CD4-positive, CD25-positive, alpha-beta regulatory T cell (primary cell): Measurements from ENCODE around the gene ABLIM1. TPM values are rescaled to one million over a fixed set of nuclear protein-coding genes. Genes with fewer than 3 reads are reported as not detected.
A peak's percentile ranks its signal among the peaks of the same experiment; 100 is the strongest.

ENCODE experiments used
- ATAC-seq, 2 donors: fragments of 150-1000 bp; cut with Tn5 transposase; one replicate each; pipeline ENCODE4 v1.10.0; 2021; ENCODE audit warnings: low read depth in 2 of 2, moderate number of reproducible peaks in 2 of 2, moderate library complexity in 1 of 2
- DNase-seq, 3 donors: peaks; one replicate each; pipeline versions ENCODE4 v3.0.0 to v3.0.0-alpha.2; 2012 to 2022; ENCODE audit warnings: mixed read lengths in 1 of 3
- H3K27ac ChIP-seq: one replicate; pipeline ENCODE4 v1.7.0; 2013; ENCODE audit warnings: mild to moderate bottlenecking, low read length; ENCODE audit not compliant: insufficient read depth, poor library complexity, severe bottlenecking
- H3K27me3 ChIP-seq: one replicate; pipeline ENCODE4 v1.7.0; 2013; ENCODE audit warnings: low read length; ENCODE audit not compliant: control insufficient read depth, insufficient read depth
- H3K36me3 ChIP-seq: one replicate; pipeline ENCODE4 v1.7.0; 2013; ENCODE audit warnings: mild to moderate bottlenecking, low read length, moderate library complexity; ENCODE audit not compliant: control insufficient read depth, insufficient read depth
- H3K4me1 ChIP-seq: 2 replicates; pipeline ENCODE4 v1.7.0; 2013; ENCODE audit warnings: mild to moderate bottlenecking, low read length; ENCODE audit not compliant: insufficient read depth, control insufficient read depth, poor library complexity, severe bottlenecking
- H3K4me3 ChIP-seq: one replicate; pipeline ENCODE4 v1.7.0; 2013; ENCODE audit warnings: low read depth, mild to moderate bottlenecking, low read length, moderate library complexity
- H3K9me3 ChIP-seq, 2 experiments: 1 replicate in 1 of 2; 2 replicates in 1 of 2; pipeline ENCODE4 v1.7.0; 2013; ENCODE audit warnings: low read length in 2 of 2, mild to moderate bottlenecking in 1 of 2, moderate library complexity in 1 of 2; ENCODE audit not compliant: control insufficient read depth in 2 of 2
- H3K27ac Mint-ChIP-seq, 3 donors: one replicate each; pipeline ENCODE4 v1.8.0; 2020 to 2022; ENCODE audit warnings: mild to moderate bottlenecking in 3 of 3, mixed read lengths in 3 of 3, moderate library complexity in 2 of 3
- H3K27me3 Mint-ChIP-seq: one replicate; pipeline ENCODE4 v1.8.0; 2022; ENCODE audit warnings: mild to moderate bottlenecking, mixed read lengths
- H3K36me3 Mint-ChIP-seq: one replicate; pipeline ENCODE4 v1.8.0; 2020; ENCODE audit warnings: mixed read lengths
- H3K4me1 Mint-ChIP-seq, 4 donors: one replicate each; pipeline ENCODE4 v1.8.0; 2020 to 2022; ENCODE audit warnings: mixed read lengths in 4 of 4, mild to moderate bottlenecking in 1 of 4
- H3K4me3 Mint-ChIP-seq, 4 donors: one replicate each; pipeline ENCODE4 v1.8.0; 2020 to 2022; ENCODE audit warnings: mild to moderate bottlenecking in 4 of 4, mixed read lengths in 4 of 4, moderate library complexity in 3 of 4
- H3K9me3 Mint-ChIP-seq, 7 donors: one replicate each; pipeline ENCODE4 v1.8.0; 2020 to 2022; ENCODE audit warnings: mixed read lengths in 7 of 7, mild to moderate bottlenecking in 3 of 7, moderate library complexity in 2 of 7
- polyA plus RNA-seq, 4 donors: library from polyadenylated mRNA; unstranded; fragments of 300-500 nt; fragmentation: Illumina TruSeq; gene quantifications; one replicate each; pipeline ENCODE4 v1.2.3, GENCODE V29; 2021
- total RNA-seq: library from RNA; stranded (reverse); gene quantifications from one replicate; pipeline ENCODE4 v1.2.3, GENCODE V29; 2022

ABLIM1 gene
- total and polyA plus RNA-seq, 5 donors from 2014 or later: 101 to 138 (median 131) TPM

DNA sequence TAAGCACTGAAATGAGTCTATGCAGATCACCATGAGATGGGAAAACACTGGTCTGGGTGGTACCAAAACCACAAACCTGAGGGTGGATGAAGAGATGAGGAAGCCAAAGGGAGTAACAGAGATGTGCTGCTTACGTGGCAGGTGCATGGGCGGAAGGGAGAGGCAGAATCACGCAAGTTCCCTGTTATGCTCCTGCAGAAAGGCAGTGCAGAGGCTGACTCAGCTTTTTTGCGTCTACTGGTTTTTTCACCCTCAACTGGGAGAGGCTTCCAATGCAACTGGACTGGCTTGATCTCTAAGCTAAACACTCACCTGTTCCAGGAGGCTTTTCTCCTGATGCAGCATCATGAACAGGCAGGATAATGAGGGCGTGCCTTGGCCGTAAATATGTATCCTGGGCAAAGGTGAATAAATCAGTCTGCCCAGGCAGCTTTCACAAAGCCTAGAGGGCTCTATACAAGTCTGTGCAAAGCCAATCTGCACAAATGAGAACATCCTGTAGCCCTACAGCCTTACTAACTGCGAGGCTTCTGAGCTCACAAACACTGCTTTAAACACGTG, 158.4 kb downstream of the ABLIM1 start:
- peak in 1 of 3 donors; percentile 91 for DNase-seq
- H3K4me1 ChIP-seq: peaks cover 42% of the 10 kb centered on the region
- Mint-ChIP-seq H3K4me3 (peak overlapping the region in 3 of 4 donors; percentile 48 to 69 (median 68)), H3K27me3 (no peaks in the 10 kb centered on the region), H3K27ac (peak overlapping the region; percentile 89 to 93 (median 91)), H3K36me3 (peaks cover 37% of the 10 kb centered on the region), H3K9me3 (peaks cover 0 to 3% (median 0%) of the 10 kb centered on the region in 7 donors), H3K4me1 (peaks cover 38 to 93% (median 64%) of the 10 kb centered on the region in 4 donors)
- H3K4me3 ChIP-seq: peak overlapping the region; percentile 57
- no peaks in the 10 kb centered on the region for H3K27me3 ChIP-seq
- peak; percentile 56 to 63 for ATAC-seq
- peak overlapping the region; percentile 61 for H3K27ac ChIP-seq
- no peaks in the 10 kb centered on the region for H3K9me3 ChIP-seq
- H3K36me3 ChIP-seq: peaks cover 9% of the 10 kb centered on the region

DNA sequence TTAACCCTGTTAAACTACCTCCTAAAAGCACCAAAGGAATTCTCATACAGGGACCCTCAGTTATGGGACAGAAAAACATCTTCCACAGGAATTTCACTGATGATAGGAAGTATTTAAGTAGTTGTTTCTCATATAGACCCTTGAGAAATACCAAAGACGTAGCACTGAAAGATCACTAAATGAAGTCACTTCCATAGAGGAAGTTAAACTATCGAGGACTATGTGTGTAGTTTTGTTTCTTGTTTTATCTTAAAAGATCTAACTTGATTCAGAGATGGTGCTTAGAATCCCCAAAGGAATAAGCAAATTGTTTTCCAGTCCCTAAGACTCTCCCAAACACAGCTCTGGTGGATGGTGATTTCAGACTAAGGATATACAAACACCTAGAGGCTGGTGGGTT, 159.0 kb downstream of the ABLIM1 start:
- H3K4me3 ChIP-seq: peak overlapping the region; percentile 57
- no peaks in the 10 kb centered on the region for H3K27me3 Mint-ChIP-seq
- H3K9me3 ChIP-seq: no peaks in the 10 kb centered on the region
- DNase-seq (no peak), ATAC-seq (peak; percentile 15 to 26)
- peak overlapping the region in 3 of 4 donors; percentile 48 to 69 (median 68) for H3K4me3 Mint-ChIP-seq
- peaks cover 42% of the 10 kb centered on the region for H3K4me1 ChIP-seq
- H3K27ac Mint-ChIP-seq: peak overlapping the region; percentile 89 to 93 (median 91)
- peaks cover 0 to 3% (median 0%) of the 10 kb centered on the region in 7 donors for H3K9me3 Mint-ChIP-seq
- peaks cover 34% of the 10 kb centered on the region for H3K36me3 Mint-ChIP-seq
- H3K4me1 Mint-ChIP-seq: peaks cover 38 to 93% (median 61%) of the 10 kb centered on the region in 4 donors
- H3K27ac ChIP-seq: peak overlapping the region; percentile 61
- H3K36me3 ChIP-seq: peaks cover 9% of the 10 kb centered on the region
- no peaks in the 10 kb centered on the region for H3K27me3 ChIP-seq

DNA sequence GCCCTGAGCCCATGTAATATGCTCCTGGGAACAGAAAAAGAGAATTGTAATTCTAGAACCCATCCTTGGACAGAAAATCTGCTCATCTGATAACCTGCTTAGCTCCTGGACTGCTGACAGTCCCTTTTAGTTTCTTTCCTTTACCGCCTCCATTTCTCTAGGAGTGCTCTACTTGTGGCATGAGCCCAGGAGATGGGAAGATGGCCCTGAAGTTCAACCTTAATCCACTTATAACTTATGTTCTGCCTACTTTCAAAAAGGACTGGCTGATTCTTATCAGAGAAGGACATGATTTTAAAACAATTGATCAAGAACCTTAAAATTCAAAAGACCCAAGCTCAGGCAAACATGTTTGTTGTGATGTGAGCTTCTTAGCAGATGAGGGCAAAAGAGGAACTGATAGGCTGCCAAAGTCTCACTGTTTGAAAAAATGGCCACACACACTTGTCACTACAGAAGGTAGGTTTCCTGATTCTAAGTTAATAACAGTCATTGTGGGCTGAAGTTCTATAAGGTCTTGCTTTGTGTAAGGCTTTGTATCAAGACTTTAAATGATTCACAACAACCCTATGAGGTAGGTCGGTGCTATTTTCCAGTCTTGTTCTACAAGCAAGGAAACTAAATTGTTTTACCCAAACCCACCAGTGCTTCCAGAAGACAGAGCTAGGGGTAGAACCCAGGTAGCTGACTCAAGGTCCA, 159.5 kb downstream of the ABLIM1 start:
- Histone ChIP-seq H3K36me3 (peaks cover 9% of the 10 kb centered on the region), H3K27me3 (no peaks in the 10 kb centered on the region), H3K4me1 (peaks cover 42% of the 10 kb centered on the region), H3K4me3 (peak overlapping the region; percentile 57), H3K27ac (peak overlapping the region; percentile 61), H3K9me3 (no peaks in the 10 kb centered on the region)
- no peaks in the 10 kb centered on the region for H3K27me3 Mint-ChIP-seq
- H3K27ac Mint-ChIP-seq: peak overlapping the region; percentile 89 to 93 (median 91)
- DNase-seq (peak in 2 of 3 donors; percentile 19 to 63), ATAC-seq (peak; percentile 41 to 43)
- peak overlapping the region in 3 of 4 donors; percentile 1 to 68 (median 48) for H3K4me3 Mint-ChIP-seq
- peaks cover 28% of the 10 kb centered on the region for H3K36me3 Mint-ChIP-seq
- peaks cover 0 to 3% (median 0%) of the 10 kb centered on the region in 7 donors for H3K9me3 Mint-ChIP-seq
- peaks cover 36 to 93% (median 60%) of the 10 kb centered on the region in 4 donors for H3K4me1 Mint-ChIP-seq

DNA sequence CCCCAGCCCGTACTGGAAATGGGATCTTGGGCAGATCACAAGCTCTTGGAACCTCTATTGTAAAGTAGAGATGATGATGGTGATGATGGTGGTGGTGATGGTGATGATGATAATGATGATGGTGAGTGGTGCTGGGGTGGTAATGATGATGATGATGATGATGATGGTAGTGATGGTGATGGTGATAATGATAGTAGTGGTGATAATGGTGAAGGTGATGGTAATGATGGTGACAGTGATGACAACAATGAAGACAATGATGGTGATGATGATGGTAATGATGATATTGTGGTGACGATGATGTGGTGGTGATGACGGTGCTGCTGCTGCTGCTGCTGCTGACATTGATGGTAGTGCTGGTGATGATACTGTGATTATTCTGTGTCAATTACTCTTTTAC, 162.8 kb downstream of the ABLIM1 start:
- Mint-ChIP-seq H3K4me3 (no peak overlapping the region), H3K4me1 (peaks cover 46 to 84% (median 60%) of the 10 kb centered on the region in 4 donors), H3K36me3 (peaks cover 32% of the 10 kb centered on the region), H3K9me3 (peaks cover 0 to 3% (median 0%) of the 10 kb centered on the region in 7 donors), H3K27me3 (no peaks in the 10 kb centered on the region), H3K27ac (peak overlapping the region; percentile 1 to 21 (median 6))
- no peak for ATAC-seq
- Histone ChIP-seq H3K27ac (no peak overlapping the region), H3K4me1 (peaks cover 37% of the 10 kb centered on the region), H3K36me3 (peaks cover 17% of the 10 kb centered on the region), H3K4me3 (no peak overlapping the region), H3K27me3 (no peaks in the 10 kb centered on the region), H3K9me3 (no peaks in the 10 kb centered on the region)
- no peak for DNase-seq

DNA sequence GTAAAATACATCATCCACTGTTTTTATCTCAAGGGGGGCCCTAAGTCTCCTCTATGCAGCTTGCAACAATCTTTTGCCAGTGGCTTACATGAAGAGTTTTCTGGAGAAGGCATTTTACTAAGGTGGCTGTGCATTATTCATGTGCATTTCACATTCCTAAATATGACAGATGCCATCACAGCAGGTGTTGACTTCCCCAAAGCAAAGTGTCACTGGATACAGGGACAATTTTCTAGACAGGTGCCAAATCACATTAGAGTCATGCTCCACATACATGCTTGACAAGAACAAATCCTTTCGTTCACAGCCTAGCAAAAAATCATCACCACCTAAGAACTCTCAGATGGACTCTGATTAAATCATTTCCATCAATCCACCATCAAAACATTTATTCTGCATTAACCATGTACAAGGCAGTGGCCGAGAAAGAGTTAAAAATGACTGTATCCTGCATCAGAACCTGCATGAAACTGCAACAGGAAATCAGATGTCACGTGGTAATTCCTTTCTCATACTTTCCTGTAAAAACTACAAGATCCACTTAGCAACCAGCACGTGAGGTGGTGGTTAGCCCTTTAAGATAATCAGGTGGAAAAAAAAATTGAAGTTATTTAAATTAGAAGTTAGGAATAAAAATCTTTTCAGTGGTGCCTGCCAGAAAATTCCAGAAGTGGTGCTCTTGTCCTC, 165.6 kb downstream of the ABLIM1 start:
- ATAC-seq: peak; percentile 75

DNA sequence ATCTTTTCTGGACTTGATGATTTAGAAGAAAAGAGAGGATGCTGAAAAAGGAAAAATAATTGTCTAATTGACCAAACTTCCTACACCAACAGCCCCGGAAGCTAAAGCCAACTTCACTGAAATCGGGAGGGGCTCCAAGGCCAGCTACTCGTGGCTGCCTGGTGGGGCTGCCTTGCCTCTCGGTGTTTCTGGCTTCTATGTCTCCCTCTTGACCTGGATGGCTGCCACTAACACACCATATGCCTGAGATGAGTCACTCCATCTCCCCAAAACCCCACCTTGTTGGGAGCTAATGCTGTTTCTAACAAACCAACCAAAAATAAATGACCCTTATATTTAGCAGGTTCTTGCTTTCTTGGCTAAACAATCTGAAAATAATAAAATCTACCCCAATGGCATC, 166.1 kb downstream of the ABLIM1 start:
- Histone ChIP-seq H3K9me3 (no peaks in the 10 kb centered on the region), H3K27me3 (no peaks in the 10 kb centered on the region), H3K27ac (no peak overlapping the region), H3K4me1 (peaks cover 18% of the 10 kb centered on the region), H3K4me3 (no peak overlapping the region), H3K36me3 (peaks cover 41% of the 10 kb centered on the region)
- H3K9me3 Mint-ChIP-seq: peaks cover 0 to 3% (median 0%) of the 10 kb centered on the region in 7 donors
- no peak for ATAC-seq
- no peak for DNase-seq
- peak overlapping the region in 1 of 4 donors; percentile 22 for H3K4me3 Mint-ChIP-seq
- H3K36me3 Mint-ChIP-seq: peaks cover 33% of the 10 kb centered on the region
- H3K4me1 Mint-ChIP-seq: peaks cover 23 to 57% (median 38%) of the 10 kb centered on the region in 4 donors
- no peaks in the 10 kb centered on the region for H3K27me3 Mint-ChIP-seq
- H3K27ac Mint-ChIP-seq: peak overlapping the region in 2 of 3 donors; percentile 55 to 65

More for the DNA sequence above, 165.6 kb downstream of the ABLIM1 start:
- peaks cover 34% of the 10 kb centered on the region for H3K36me3 Mint-ChIP-seq
- peaks cover 23 to 61% (median 38%) of the 10 kb centered on the region in 4 donors for H3K4me1 Mint-ChIP-seq
- DNase-seq: peak in 2 of 3 donors; percentile 44 to 84
- H3K27me3 Mint-ChIP-seq: no peaks in the 10 kb centered on the region
- peak overlapping the region; percentile 55 to 83 (median 65) for H3K27ac Mint-ChIP-seq
- Histone ChIP-seq H3K9me3 (no peaks in the 10 kb centered on the region), H3K27ac (no peak overlapping the region), H3K4me1 (peaks cover 18% of the 10 kb centered on the region), H3K27me3 (no peaks in the 10 kb centered on the region), H3K4me3 (peak overlapping the region; percentile 27), H3K36me3 (peaks cover 36% of the 10 kb centered on the region)
- peaks cover 0 to 3% (median 0%) of the 10 kb centered on the region in 7 donors for H3K9me3 Mint-ChIP-seq
- peak overlapping the region; percentile 8 to 72 (median 29) for H3K4me3 Mint-ChIP-seq

DNA sequence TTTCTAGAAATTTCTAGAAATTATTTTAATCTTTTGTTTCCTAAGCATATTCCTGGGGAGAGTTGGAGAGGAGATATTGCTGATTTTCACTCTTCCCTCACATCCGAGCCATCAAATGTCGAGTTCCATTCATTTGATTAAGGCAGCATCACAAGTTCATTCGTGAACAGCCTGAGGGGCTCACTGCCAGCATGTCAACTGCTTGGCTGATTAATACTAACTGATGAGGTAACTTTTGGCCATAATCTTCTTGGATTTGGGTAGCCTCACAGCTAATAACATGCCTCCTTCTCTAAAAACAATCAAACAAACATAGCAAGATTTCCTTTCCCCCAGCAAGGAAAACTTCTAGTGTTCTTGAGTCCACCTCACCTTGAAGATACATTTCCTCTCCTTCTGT, 166.7 kb downstream of the ABLIM1 start:
- ATAC-seq: no peak
- no peaks in the 10 kb centered on the region for H3K27me3 Mint-ChIP-seq
- no peak for DNase-seq
- no peaks in the 10 kb centered on the region for H3K9me3 ChIP-seq
- H3K4me1 ChIP-seq: peaks cover 18% of the 10 kb centered on the region
- H3K27ac ChIP-seq: no peak overlapping the region
- H3K4me3 ChIP-seq: no peak overlapping the region
- no peaks in the 10 kb centered on the region for H3K27me3 ChIP-seq
- peaks cover 0 to 3% (median 0%) of the 10 kb centered on the region in 7 donors for H3K9me3 Mint-ChIP-seq
- peaks cover 46% of the 10 kb centered on the region for H3K36me3 ChIP-seq
- peak overlapping the region in 1 of 4 donors; percentile 22 for H3K4me3 Mint-ChIP-seq
- H3K36me3 Mint-ChIP-seq: peaks cover 34% of the 10 kb centered on the region
- H3K4me1 Mint-ChIP-seq: peaks cover 23 to 53% (median 37%) of the 10 kb centered on the region in 4 donors
- H3K27ac Mint-ChIP-seq: peak overlapping the region in 2 of 3 donors; percentile 21 to 65
